Activated gamma-delta T cell treated with Interleukin-2 at 50 U/mL for 16 hours (primary cell): Measurements from ENCODE around the gene ZNF423.

Experiments used
- DNase-seq: peaks from one replicate; pipeline ENCODE4 v3.0.0-alpha.2; 2020

ZNF423 gene

DNA sequence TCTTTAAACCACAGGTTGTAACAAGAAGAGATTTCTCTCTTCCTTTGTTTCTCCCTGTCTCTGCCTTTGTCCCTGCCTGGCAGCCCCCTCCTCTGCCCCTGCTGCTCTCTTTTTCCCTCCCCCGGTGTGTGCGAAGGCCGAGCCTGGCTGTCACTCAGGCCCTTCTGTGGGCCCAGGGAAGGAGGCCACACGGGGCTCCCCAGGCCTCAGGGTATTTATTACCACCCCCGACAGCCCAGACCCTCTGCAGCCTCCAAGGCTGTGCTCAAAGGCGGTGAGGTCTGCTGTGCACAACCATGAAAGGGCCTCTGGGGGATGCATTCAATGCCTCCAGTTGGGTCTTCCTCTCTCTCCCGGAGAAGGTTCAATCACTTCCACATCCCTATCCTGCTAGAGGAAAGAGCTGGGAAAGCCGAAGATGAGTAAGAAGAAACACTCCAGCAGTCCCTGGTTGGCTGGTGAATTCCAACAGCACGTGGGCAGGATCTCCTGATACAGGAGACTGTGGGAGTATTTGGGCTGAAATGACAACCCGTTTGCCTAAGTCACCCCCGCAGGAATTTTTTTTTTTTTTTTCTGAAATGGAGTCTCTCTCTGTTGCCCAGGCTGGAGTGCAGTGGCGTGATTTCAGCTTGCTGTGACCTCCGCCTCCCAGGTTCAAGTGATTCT lies 34.2 kb downstream of the ZNF423 start:
- DNase-seq: no peak

DNA sequence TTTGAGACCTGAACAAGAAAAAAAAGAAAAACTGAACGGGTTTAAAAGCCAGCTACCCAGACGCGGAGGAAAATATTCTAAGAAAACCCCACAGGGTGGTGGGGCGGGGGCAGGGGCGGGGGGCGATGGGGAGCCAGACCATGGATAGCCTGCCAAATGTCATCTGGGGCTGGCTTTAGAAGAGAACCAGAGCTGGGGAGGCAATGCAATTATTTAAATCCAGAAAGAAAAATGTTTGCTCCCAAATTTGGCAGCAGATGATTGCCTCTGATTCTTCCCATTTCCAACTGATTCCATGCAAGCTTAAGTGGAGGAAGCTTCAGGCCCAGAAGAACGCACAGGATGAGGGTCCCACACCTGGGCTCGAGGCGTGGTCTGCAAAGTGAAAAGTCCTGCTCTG lies 34.8 kb downstream of the ZNF423 start:
- DNase-seq: no peak

DNA sequence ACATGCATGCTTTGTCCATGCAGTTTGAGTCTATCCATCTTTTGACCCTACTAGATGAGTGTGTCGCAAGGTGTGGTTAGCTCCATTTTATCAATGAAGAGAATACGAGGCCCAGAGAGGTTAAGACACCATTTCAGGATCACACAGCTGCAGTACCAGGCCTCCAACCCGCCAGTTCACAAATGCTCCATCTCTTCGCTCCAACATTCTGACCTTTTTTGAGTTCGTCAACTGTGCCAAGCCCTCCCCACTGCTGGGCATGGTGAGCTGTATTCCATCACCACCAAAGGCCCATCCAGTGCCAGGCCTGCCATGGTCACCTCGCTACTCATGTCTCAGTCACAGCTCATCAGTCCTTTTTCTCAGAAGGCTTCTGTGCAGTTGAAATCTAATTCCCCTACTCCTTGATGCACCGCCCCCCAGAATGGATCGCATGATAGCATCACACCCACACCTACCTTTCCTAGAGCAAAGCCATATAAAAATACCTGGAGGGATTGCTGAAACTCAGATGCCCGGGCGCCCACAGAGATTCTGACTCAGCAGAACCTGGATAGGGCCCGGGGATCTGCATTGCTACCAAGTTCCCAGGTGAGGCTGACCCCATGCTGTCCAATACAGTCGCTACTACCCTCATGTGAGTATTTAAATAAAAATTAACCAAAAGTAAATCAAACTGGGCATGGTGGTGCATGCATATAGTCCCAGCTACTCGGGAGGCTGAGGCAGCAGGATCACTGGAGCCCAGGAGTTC lies 38.0 kb downstream of the ZNF423 start:
- no peak for DNase-seq

DNA sequence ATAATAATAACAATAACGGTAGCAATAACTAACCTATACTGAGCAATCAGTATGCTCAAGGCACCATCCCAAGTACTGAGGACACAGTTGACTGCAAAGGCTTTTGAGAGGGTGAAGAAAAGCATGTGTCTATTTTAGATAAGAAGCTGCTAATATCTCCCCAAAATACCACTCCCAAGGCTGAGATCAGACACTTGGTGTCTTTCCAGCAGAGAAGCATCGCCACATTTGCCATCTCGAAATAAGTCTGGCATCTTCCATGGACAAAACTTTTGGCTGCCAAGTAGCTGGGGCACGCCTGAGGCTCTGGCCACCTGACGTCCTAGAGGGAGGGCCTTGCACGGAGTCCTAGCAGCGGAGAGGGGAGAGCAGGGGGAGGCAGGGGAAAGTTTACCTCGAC lies 39.0 kb downstream of the ZNF423 start:
- DNase-seq: no peak

DNA sequence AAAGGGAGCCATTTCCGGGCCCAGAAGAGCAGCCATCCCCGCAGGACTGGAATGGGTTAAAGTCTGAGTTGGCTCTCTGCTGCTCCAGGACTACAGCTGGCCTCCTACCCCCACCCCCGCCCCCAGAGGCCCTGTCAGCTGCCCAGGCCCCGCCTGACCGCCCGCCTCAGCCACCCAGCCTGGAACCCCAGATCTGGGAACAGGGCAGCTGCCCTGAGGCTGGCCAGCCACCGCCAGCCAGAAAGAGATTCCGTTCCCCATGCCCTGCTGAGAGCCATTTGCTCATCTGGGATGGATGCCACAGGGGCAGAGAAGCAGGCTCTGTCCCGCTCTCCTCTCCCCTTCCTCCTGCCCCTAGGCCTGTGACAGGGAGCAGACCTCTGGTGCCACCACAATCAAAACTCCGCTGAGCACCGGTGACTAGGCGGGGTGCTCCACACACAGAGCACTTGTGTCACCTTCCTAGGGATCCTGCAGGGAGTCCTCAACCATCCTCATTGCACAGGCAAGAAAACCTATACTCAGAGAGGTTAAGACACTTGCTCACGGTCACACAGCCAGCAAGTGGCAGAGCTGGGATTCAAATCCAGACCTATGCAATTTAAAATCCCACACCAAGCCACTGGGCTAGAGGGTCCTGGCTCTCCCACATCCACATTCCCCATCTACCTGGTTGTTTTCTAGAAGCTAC lies 44.1 kb downstream of the ZNF423 start:
- no peak for DNase-seq

DNA sequence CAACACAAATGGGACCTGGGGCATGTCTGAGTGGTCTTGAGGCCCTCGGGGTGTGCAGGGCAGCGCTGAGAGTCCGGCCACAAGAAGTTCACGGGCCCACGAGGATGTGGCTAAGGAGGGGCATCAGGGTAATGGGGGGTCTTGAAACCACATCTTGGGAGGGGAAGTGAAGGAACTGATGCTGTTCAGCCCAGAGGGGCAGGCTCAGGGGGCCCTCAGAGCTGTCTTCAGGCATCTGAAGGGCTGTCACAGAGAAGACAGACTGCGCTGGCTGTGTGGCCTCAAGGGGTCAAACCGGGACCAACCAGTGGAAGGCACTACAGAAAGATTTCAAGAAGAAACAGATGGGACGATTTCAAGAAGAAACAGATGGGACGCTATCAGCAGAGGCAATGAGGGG lies 45.1 kb downstream of the ZNF423 start:
- no peak for DNase-seq

DNA sequence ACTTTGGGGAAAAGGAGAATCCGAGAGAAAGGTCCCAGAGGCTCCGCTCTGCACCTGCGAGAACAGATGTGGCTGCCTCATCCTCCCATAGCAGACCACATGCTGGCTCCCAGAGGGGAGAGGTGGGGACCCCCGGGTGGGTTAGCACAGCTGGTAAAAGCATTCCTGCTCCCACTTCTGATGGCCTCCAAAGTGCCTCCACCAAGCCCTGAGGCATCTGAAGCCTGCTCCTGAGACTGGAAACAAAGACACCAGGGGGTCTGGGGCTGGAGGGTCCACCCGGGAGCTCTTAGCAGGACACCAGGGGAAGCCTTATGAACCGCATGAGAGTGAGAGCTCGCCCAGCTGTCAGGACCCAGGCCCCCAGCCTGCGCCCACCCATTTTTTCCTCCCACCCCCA lies 46.4 kb downstream of the ZNF423 start:
- DNase-seq: no peak

DNA sequence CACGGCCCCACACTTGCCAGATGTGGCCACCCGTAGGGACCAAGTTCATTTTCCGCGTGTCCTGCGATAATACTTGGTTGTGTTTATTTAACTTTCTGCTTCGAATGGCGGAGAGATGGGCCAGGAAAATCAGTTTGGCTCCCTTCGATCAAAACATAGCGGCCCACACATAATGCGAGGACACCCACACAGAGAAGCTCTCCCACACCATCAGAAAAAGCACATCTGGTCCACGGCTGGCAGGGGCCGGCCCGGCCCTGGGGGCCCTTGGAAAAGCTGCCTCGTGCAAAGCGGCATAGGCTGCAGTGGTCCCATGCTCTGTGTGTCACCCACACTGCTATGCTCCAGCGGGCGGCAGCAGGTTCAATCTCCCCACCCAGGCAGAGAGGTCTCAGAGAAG lies 46.9 kb downstream of the ZNF423 start:
- DNase-seq: no peak

DNA sequence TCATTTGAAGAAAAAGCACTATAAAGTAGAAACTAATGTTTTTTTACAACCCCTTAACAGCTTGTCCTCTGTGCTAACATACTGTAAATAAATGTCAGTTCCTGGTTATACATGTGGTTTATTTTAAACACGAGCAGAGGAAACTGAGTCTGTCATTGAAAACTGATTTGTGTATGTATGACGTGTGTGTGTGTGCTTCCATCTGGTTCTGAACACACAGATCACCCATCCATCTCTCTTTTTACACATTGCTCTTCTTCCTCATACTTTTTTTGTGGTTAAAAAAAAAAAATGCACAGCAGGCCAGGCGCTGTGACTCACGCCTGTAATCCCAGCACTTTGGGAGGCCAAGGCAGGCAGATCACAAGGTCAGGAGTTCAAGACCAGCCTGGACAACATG lies 49.5 kb downstream of the ZNF423 start:
- DNase-seq: no peak

DNA sequence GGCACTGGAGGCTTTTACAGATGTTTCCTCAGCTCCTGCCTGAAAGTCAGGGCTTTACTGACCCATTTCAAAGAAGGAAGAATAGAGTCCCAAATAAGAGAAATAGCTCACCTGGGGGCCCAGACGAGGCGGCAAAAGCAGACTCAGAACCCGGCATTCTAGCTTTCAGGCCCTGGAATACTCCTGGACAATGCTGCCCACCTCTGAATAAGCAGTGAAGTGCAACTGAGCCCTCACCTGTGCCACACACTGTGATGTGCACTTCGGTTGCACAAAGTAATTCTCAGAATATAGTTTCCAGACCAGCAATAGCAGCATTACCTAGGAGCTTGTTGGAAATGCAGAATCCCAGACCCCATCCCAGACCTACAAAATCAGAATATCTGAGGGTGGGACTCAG lies 54.6 kb downstream of the ZNF423 start:
- DNase-seq: no peak

DNA sequence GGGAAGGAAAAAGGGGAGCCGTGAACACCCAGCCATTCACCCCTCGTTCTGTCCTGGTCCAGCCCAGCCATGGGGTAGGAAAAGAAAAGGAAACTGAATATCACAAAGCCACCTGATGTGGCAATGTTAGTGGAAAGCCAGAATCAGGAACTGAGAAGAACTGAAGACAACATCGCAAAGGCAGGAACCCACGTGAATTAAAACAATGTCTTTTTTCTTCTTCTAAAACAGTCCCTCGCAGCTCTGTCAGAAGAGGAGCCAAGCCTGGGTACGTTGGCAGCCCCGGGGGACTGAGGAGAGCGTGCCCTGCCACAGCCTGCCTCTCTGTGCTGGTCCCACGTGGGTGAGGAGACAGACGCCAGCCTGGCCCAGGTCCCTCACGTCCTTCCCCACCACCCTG lies 55.0 kb downstream of the ZNF423 start:
- DNase-seq: no peak

DNA sequence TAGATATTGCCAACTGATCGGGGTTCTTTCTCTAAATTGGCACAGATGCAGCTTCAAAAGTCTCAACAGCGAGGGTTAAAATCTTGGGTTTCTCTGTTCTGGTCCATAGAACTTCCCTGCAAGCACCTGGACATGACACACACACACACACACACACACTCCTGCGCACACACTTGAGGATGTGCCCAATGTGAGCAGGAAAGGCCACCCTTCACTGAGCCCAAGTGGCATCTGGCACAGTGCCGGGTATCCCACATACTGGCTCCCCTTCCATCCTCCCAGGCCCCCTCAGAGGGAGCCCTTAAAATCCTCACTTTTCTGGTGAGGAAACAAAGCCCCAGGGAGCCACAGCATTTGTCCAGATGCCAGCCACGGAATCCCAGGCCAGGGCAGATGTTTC lies 55.5 kb downstream of the ZNF423 start:
- DNase-seq: no peak

DNA sequence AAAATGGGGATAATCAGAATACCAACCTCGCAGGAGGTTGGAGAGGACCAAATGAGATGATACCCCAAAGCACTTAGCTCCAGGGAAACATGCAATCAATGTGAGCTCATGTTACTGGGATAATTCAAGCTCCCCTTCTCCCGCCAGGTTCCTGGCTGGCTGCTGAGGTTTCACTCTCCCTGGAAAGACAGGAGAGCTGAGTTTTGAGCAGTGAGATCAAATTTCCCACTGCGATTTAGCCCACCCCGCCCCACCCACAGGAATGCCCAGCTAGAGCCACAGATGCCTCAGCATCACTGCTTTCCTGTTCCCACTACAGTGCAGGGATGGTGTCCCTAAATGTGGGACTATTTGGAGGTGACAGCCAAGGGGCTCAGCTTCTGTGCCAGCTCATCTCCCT lies 56.7 kb downstream of the ZNF423 start:
- DNase-seq: no peak

DNA sequence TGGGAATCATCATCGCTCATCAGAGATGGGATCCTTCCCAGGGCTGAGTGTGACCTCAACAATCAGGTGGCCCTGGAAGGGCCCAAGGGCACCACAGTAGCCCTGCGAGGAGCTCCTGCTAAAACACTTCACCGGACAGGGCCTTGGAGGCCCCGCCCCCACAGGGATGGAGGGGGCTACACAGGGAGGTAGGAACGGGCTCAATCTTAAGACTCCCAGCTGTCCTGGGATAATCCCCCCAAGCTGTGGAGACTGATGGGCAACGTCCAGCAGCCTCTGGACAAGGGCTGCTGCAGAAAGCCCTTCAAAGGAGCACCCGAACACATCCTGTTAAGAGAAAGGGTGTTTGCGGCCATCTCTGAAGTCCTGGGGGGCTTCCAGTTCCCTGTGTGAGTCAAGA lies 60.4 kb downstream of the ZNF423 start:
- DNase-seq: no peak

DNA sequence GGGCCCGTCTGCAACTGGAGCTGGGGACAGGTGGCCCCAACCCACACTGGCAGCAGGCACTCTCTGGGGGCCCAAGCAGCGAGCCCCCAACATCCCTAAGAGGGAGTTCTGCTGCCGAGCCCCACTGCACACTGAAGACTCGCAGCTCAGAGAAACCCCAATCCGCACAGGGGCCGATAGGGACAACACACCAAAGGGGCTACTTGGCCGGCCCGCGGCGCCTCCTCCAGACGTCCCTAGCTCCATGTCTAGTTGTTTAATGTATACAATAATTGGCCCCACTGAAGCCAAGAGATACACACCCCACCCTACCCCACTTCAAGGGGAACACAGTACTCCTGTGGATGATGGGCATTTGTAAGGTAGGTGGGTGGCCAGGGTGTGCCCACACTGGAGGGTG lies 62.7 kb downstream of the ZNF423 start:
- DNase-seq: no peak

DNA sequence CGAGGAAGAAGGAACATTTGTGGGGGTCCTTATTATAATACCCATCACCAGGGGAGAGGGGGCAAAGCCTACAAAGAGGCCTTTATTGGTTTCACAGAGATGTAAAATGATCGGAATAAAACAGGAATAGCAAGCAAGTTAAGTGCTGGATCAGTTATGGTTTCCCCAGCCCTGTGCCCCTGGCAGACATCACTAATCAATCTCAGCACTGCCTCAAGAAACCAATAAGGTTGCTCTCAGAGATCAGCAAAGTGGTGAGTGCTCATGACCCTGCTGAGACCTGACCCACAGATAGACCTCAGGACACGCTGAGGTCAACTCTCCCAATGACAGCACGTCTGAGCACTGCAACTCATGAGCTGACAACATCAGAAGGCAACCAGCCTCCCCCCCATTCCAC lies 66.3 kb downstream of the ZNF423 start:
- no peak for DNase-seq

DNA sequence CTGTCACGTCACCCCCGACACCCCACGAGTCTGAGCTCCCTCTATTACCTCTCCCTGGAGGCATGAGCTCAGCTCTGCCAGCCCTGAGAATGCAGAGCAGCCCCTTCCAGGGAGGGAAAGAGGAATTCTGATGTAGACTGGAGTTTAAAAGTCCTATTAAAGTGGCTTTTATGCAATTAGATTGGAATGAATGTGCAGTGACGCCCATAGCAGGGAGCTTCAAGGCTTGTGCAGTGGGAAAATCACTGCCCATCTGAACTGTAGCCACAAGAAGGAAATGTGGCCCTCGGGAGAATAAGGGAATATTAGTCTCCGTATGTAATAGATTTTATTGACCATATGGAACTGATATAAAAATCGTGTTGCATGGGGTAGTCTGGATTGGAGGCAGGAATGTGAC lies 66.9 kb downstream of the ZNF423 start:
- DNase-seq: no peak

DNA sequence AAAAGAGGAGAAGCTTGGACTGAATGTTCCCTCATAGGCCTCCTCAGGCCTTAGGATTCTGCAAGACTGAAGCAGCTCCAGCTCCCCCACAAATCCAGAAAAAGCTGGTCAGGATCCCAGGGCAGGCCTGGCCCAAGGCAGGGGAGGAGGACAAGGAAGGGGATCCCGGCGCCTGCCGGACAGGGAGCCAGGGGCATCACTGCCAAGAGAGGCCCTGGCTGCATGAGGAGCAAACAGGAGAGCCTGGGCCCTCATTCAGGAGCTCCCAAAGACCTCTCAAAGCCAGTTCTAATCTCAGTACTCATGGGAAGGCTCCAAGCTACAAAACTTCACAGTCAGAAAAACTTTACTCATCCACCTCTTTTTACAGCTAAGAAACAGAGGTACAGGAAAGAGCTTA lies 67.3 kb downstream of the ZNF423 start:
- DNase-seq: no peak

DNA sequence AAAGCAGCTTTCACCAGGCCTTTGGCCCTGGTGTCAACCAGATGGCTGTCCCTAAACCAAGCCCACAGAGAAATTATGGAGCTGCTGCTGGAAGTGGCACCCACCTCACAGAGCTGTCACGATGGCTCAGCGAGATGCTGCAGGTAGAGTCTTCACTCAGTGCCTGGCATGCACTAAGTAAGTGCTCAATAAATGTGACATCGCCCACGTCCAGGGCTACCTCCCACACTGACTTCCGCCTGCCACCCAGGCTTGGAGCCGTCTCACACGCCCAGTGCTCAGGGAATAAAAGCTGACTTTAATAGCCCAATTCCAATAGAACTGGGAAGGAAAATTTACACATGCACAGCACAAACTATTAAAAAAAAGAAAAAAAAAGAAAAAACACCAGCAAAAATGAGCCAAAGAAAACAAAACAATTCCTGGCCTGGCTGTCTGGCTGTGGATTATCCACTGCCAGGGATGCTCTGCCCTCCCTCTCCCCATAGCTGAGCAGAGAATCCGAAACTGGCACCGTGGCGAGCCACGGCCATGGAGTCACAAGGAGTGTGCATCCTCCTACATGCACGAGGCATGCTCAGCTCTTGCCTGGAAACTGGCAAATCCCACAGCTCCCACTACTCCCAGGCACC lies 68.9 kb downstream of the ZNF423 start:
- no peak for DNase-seq

DNA sequence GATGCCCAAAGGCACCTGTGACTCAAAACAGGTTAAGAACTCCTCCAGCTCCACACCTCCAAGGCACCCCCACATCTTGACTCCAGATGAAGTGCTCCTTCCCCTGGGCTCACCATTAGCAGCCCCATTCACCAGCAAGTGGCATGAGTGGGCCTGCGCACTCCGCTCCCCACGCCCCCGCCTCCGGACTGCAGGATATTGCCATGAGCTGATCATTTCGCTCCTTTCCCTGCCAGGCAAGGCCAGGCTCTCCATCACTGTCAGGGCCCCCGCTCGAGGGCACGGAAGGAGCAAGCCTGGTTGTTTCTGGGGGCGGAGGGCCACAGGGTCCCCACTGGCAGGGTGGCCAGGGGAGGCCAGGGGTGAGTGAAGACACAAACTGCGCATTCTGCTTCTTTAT lies 69.9 kb downstream of the ZNF423 start:
- DNase-seq: no peak

DNA sequence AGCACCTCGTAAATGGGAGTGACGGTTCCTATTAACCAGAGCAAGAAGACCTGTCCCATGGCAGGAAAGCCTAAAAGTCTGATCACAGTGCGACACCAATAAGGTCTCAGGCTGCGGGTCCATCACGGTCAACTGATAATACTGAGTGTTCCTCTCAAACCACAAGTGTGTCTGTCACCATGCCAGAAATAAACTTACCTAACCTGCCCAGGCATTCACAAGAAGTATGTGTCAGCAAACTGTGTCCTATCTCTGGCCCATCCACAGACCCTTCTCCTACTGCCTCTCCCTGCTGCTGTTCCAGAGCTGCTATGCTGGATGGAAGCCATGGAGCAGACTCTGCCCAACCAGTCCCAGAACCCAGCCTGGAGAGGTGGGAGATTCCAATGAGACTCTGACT lies 73.5 kb downstream of the ZNF423 start:
- DNase-seq: no peak

DNA sequence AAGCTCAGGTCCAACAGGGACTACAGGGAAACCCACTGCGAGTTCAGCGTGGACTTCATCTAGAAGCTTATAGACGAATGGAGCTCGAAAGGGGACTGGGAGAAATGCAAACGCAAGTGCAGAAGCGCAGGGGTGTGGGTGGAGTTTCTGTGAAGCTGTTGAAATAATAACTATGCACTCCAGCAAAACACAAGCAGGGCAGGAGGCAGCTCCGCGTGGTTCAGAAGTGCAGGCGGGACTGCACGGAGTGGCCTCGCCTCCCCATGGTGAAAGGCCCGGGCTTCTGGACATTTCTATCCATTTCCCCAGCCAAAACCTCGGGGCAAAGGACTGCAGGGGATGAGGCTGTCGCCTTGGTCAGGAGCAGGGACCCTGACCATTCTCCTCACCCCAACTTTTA lies 74.5 kb downstream of the ZNF423 start:
- no peak for DNase-seq

DNA sequence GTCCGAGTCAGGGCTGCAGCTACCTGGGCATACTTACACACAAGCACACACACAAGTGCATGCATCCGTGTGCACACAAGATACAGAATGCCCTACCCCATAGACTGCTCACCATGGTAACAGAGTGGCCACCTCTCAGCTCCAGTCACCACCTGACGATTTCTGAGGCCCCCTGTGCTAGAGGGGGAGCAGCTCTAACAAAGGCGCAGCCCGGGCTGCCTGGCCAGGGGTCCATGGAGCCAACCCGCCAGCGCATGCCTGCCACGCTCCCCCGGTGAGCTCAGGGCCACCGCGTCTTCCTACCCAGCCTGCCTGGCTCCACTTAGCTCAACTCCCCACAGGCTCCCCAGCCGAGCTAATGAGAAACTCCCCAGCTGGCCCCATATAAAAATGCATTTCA lies 75.5 kb downstream of the ZNF423 start:
- DNase-seq: no peak

DNA sequence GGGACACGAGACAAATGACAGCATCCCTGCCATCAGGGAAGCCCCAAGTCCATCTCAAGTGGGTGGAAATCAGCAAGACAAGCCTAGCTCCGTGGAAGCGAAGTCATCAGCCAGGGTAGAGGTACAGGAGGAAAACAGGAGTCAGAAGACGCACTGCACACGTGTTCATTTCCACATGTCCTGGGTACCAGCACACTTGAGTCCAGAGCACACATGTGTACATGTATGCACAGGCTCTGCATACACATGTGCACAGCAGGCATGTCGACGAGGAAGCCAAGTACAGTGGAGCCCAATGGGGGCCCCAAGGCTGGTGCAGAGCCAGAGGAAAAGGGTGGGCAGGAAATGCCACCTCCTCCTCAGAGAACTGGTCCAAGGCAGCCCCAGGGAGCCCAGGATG lies 75.9 kb downstream of the ZNF423 start:
- no peak for DNase-seq
